GM18951 (cell line): Measurements from ENCODE around the gene FRYL.

ENCODE experiments used
- POLR2A ChIP-seq: IDR thresholded peaks from 4 replicates; pipeline ENCODE4 v1.6.1; 2011; ENCODE audit warnings: mild to moderate bottlenecking; ENCODE audit not compliant: insufficient read length, insufficient read depth; ENCODE audit errors: extremely low read depth
- in situ Hi-C: fragments of 300-500 bp; cut with MboI; formaldehyde crosslinking; loops from one replicate; pipeline ENCODE4 v1.12.0; 2022; ENCODE audit warnings: low sequenced_read_pairs, mixed read lengths, inconsistent platforms; ENCODE audit not compliant: unreplicated experiment

FRYL gene

DNA sequence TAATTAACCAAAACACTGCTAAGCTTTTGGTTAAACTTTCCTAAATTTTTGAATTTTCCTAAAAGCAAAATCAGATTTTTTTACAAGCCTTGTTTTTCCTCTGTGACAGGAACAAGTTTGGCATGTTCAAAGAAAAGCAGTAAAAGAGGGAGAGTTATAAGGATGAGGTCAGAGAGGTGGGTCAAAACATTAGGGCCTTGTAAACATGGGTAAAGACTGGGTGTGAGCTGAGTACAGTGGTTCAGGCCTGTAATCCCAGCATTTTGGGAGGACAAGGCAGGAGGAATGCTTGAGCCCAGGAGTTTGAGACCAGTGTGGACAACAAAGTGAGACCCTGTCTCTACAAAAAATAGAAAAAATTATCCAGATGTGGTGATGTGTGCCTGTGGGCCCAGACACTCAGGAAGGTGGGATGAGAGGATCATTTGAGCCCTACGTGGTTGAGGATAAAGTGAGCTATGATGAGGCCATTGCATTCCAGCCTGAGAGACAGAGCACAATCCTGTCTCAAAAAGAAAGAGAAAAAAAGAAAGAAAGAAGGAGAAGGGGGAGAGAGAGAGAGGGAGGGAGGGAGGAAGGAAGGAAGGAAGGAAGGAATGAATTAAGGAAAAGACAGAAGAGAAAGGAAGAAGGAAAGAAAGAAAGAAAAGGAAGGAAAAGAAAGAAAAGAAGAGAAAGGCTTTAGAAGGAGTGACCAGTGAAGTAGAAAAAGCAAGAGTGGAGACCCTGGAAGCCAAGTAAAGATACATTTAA lies 17.0 kb upstream of the FRYL start:
- no peak for TF ChIP-seq POLR2A
- in situ Hi-C loops = no loop called here

DNA sequence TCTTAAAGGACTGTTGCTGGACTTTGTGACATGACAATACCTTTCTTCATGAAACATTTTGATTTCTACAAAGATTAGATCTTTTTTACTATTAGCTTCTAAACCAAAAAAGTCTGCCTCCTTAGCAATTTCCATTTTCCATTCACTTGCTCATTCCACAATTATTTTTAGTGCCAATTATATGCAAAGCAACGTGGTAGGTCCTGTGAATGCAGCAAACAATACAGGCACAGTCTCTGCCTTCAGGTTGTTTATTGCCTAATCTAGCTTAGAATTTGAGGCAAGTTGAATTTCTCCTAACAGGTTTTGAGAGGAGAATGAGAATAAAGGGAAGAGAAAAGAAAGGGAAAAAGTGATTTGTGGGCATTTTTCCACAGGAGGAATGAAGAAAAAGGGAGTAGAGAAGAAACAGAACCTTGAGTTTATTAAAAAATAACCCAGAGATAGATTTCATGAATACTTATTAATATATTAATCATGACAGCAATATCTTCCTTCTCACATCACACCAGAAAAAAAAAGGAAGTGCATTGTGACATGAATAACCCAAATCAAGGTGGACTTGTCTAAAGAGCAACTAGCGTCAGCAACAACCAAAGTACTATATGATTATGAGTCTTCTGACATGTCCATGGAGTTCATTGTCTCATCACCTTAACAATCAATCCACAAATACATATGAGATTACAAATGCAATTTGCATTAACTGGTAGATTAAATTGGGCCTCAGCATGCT lies 16.3 kb upstream of the FRYL start:
- in situ Hi-C loops = no loop called here
- no peak for TF ChIP-seq POLR2A

GRCh38 chr4:48795108-48795507 lies 15.0 kb upstream of the FRYL start:
- in situ Hi-C loops = no loop called here
- no peak for TF ChIP-seq POLR2A

DNA sequence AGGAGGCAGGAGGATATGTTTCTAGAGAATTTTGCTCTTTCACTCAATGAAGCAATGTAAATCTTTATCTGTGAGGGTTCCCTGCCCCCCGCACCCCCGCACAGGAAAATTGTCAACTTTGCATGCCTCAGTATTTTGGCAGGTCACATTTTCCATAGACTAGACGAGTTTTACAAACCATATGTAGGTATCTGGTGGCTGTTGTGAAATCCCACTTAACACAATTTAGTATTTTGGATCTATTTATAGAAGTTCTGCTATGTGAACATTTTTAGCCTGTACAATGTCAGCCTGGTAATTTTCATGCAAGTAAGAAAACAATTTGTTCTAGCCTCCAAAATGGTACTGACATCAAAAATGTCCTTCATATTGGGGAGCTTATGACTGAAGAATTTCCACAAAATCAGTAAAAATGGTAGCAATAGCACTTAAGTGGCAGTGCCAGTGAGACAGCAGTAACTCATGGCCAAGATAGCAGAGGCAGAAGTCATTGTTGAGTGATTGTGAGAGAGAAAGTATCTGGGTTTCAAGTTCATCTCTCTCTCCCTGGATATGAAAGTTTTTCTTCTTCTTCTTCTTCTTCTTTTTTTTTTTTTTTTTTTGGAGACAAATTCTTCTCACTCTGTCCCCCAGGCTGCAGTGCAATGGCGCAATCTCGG lies 12.4 kb upstream of the FRYL start:
- in situ Hi-C loops = no loop called here
- no peak for TF ChIP-seq POLR2A

DNA sequence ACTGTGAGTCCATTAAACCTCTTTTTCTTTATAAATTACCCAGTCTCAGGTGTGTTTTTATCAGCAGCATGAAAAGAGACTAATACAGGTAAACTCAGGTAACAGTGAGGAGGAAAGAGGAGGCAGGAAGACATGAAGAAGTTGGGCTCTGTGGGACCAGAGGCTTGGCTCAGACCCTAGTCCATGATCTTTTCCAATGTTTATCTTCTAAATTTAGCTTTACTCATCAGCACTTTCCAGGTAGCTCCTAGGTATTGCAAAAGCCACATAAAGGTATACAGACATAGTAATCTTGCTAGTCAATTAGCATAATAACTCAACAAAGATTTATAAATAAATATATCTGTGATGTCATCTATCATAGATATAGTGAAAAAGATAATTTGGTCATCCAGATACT lies 11.2 kb upstream of the FRYL start:
- TF ChIP-seq POLR2A = no peak
- in situ Hi-C loops = no loop called here

- no peak for TF ChIP-seq POLR2A
- in situ Hi-C loops = no loop called here
Measured at GRCh38 chr4:48790561-48790960, 10.5 kb upstream of the FRYL start.

DNA sequence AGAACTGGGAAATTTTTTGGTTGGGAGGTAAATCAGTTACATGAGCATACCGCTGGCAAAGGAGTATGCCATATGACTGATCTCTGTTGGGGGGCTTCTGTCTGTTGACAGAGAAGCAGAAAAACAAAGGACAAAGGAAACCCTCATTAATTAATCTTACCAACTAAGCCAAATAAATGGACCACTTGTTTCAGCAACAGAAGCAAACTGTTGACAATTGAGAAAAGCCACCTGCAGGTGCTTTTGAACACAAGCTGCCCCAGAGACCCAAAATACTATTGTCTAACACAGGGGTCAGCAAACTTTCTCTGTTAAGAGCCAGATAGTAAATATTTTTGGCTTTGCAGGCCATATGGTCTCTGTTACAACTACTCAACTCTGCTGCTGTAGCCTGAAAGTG lies 7.0 kb upstream of the FRYL start:
- TF ChIP-seq POLR2A = no peak
- in situ Hi-C loops = no loop called here

- in situ Hi-C loops = no loop called here
- TF ChIP-seq POLR2A = no peak
Measured at GRCh38 chr4:48786549-48786948, 6.5 kb upstream of the FRYL start.

GRCh38 chr4:48785302-48785701 lies 5.2 kb upstream of the FRYL start:
- no peak for TF ChIP-seq POLR2A
- in situ Hi-C loops = no loop called here

- in situ Hi-C loops = no loop called here
- no peak for TF ChIP-seq POLR2A
Measured at GRCh38 chr4:48781968-48782367, 1.9 kb upstream of the FRYL start.

- no peak for TF ChIP-seq POLR2A
- in situ Hi-C loops = no loop called here
Measured at GRCh38 chr4:48780865-48781214, 761 bp upstream of the FRYL start.

GRCh38 chr4:48779095-48779997 lies 733 bp downstream of the FRYL start:
- in situ Hi-C loops = no loop called here
- TF ChIP-seq POLR2A = no peak

- in situ Hi-C loops = no loop called here
- no peak for TF ChIP-seq POLR2A
Measured at GRCh38 chr4:48778431-48779094, 1.5 kb downstream of the FRYL start.

DNA sequence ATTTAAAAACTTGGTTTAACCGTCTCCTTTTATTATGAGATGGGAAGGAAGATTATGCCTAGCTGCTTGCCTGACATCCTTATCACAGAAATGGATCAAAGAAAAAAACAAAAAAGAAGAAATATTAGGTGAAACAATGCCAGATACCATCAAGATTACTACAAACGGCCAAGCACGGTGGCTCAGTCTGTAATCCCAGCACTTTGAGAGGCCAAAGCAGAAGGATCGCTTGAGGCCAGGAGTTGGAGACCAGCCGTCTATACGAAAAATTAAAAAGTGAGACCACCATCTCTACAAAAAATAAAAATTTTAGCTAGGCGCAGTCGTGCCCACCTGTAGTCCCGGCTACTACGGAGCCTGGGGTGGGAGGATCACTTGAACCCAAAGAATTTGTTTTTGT lies 2.3 kb downstream of the FRYL start:
- in situ Hi-C loops = no loop called here
- TF ChIP-seq POLR2A = no peak
